Lower lobe of right lung (tissue), 2 donors: ENCODE data around the gene PHLDA1. TPM values are rescaled to one million over a fixed set of nuclear protein-coding genes. Genes with fewer than 3 reads are reported as not detected.

ENCODE experiments used
- ATAC-seq, 2 donors: fragments of 200-7000 bp; cut with Tn5 transposase; one replicate each; pipeline ENCODE4 v1.9.1; 2020 to 2022; ENCODE audit warnings: mild to moderate bottlenecking in 2 of 2, moderate library complexity in 2 of 2
- DNase-seq: peaks from one replicate; pipeline ENCODE4 v3.0.0-alpha.2; 2020
- H3K27ac ChIP-seq: fragments of 200-600 bp; one replicate; pipeline ENCODE4 v1.8.0; 2022
- H3K27me3 ChIP-seq: fragments of 200-600 bp; one replicate; pipeline ENCODE4 v1.8.0; 2022; ENCODE audit warnings: low read depth
- H3K36me3 ChIP-seq: fragments of 200-600 bp; one replicate; pipeline ENCODE4 v1.8.0; 2022; ENCODE audit warnings: mild to moderate bottlenecking
- H3K4me1 ChIP-seq: fragments of 200-600 bp; one replicate; pipeline ENCODE4 v1.8.0; 2022
- H3K4me3 ChIP-seq: fragments of 200-600 bp; one replicate; pipeline ENCODE4 v1.8.0; 2022; ENCODE audit warnings: mild to moderate bottlenecking
- H3K9me3 ChIP-seq: fragments of 200-600 bp; one replicate; pipeline ENCODE4 v1.8.0; 2022
- CTCF ChIP-seq: fragments of 200-600 bp; IDR thresholded peaks from one replicate; pipeline ENCODE4 v1.8.0; 2022; ENCODE audit warnings: antibody characterized with exemption, mild to moderate bottlenecking
- intact Hi-C: fragments of 100-400 bp; cut with DNase I; formaldehyde crosslinking; loops from one replicate; pipeline ENCODE4 v1.11.0; 2022
- total RNA-seq: library from RNA; stranded (reverse); fragmentation: NEBNext Ultra II Directional; extraction: Animal tissue kit (Norgen Biotek cat#: 25700); gene quantifications from one replicate; pipeline ENCODE4 v1.2.1, GENCODE V29; 2021
- donor health status: DM: no; HTN: yes; CAD: no; lungs with severe emphysema.

The PHLDA1 gene
- total RNA-seq, 1 donor from 2014 or later = 12.2 TPM

- peak overlapping the region; percentile 80 for H3K4me3 ChIP-seq
- H3K4me1 ChIP-seq = peaks cover 33% of the 10 kb centered on the region
- no peak for TF ChIP-seq CTCF
- intact Hi-C loops = loop anchor here (10.0 kb wide), 1 partner anchor 508 kb away; no protein-coding TSS in a partner anchor
- no peaks in the 10 kb centered on the region for H3K9me3 ChIP-seq
- H3K27ac ChIP-seq = peak overlapping the region; percentile 97
- ATAC-seq (peak; percentile 68 to 69), DNase-seq (no peak)
- H3K36me3 ChIP-seq = no peaks in the 10 kb centered on the region
- H3K27me3 ChIP-seq = no peaks in the 10 kb centered on the region
Measured at GRCh38 chr12:76032043-76032981, 736 bp upstream of the PHLDA1 start.

- H3K9me3 ChIP-seq = no peaks in the 10 kb centered on the region
- no peak for TF ChIP-seq CTCF
- H3K4me3 ChIP-seq = peak overlapping the region; percentile 80
- no peaks in the 10 kb centered on the region for H3K36me3 ChIP-seq
- DNase-seq (no peak), ATAC-seq (no peak)
- intact Hi-C loops = loop anchor here (10.0 kb wide), 1 partner anchor 506 kb away; no protein-coding TSS in a partner anchor
- H3K27me3 ChIP-seq = no peaks in the 10 kb centered on the region
- H3K4me1 ChIP-seq = peaks cover 25% of the 10 kb centered on the region
- peak overlapping the region; percentile 97 for H3K27ac ChIP-seq
Measured at GRCh38 chr12:76031081-76031413, 529 bp downstream of the PHLDA1 start.

GRCh38 chr12:76030341-76031080 lies 1.1 kb downstream of the PHLDA1 start:
- peak overlapping the region; percentile 80 for H3K4me3 ChIP-seq
- intact Hi-C loops = loop anchor here (10.0 kb wide), 1 partner anchor 506 kb away; no protein-coding TSS in a partner anchor
- peaks cover 25% of the 10 kb centered on the region for H3K4me1 ChIP-seq
- no peaks in the 10 kb centered on the region for H3K27me3 ChIP-seq
- H3K9me3 ChIP-seq = no peaks in the 10 kb centered on the region
- H3K27ac ChIP-seq = peak overlapping the region; percentile 97
- DNase-seq (peak; percentile 63), ATAC-seq (peak; percentile 46 to 52)
- H3K36me3 ChIP-seq = no peaks in the 10 kb centered on the region
- TF ChIP-seq CTCF = no peak

GRCh38 chr12:76029982-76030340 lies 1.6 kb downstream of the PHLDA1 start:
- TF ChIP-seq CTCF = no peak
- Histone ChIP-seq H3K4me1 (peaks cover 25% of the 10 kb centered on the region), H3K27ac (peak overlapping the region; percentile 97), H3K9me3 (no peaks in the 10 kb centered on the region), H3K27me3 (no peaks in the 10 kb centered on the region), H3K4me3 (peak overlapping the region; percentile 80), H3K36me3 (no peaks in the 10 kb centered on the region)
- ATAC-seq (no peak), DNase-seq (no peak)
- intact Hi-C loops = loop anchor here (10.0 kb wide), 1 partner anchor 505 kb away; no protein-coding TSS in a partner anchor

GRCh38 chr12:76028571-76029277 lies 2.9 kb downstream of the PHLDA1 start:
- DNase-seq = no peak
- no peak for ATAC-seq
- TF ChIP-seq CTCF = no peak
- Histone ChIP-seq H3K9me3 (no peaks in the 10 kb centered on the region), H3K4me1 (peaks cover 22% of the 10 kb centered on the region), H3K27me3 (no peaks in the 10 kb centered on the region), H3K27ac (peak overlapping the region; percentile 97), H3K36me3 (no peaks in the 10 kb centered on the region), H3K4me3 (peak overlapping the region; percentile 80)
- intact Hi-C loops = no loop called here
